ENCODE measurements around the gene HIVEP3.

Gene HIVEP3

DNA sequence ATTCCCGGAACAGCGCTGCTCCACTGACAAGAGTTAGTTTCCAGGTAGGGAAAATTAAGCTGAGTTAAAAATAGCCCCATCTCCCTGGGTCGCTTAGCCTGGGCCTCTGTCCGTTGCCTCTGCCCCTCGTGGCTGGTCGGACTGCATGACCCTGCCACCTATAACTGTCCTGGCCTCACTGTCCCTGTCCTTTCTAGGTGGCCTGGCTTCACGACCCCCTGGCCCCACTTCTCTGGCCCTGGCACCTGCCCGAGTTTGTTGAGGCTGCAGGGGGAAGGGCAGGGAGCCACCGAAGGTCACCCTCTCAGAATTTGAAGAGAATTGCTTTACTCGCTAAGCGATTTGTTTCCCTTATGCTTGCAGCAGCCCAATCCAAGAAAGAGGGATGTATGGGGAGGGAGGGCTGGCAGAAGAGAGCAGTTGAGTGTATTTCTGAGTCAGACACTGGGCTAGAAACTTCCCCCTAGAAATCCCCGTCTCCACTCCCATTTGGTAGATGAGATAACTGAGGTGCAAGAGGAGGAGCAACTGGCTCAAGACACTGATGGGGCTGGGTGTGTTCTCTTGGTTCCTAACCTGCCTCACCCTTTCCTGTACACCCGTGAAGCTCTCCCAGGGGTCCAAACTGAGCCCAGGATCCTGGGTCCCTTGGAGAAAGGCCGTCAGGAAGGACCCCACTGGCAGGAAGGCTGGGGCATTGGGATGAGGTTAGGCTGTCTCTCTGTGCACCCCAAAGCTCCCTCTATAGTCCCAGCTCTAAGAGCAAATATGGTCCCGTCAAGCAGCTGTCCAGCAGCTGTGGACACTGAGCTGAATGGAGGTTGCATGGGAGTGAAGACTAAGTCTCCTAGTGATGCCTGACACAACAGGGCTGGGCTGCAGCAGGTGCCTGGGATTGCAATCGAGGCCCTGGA is 431.3 kb downstream of the HIVEP3 start:
- no peak for DNase-seq (ENCODE audit: low read depth)
- TF ChIP-seq, protein P1, sequence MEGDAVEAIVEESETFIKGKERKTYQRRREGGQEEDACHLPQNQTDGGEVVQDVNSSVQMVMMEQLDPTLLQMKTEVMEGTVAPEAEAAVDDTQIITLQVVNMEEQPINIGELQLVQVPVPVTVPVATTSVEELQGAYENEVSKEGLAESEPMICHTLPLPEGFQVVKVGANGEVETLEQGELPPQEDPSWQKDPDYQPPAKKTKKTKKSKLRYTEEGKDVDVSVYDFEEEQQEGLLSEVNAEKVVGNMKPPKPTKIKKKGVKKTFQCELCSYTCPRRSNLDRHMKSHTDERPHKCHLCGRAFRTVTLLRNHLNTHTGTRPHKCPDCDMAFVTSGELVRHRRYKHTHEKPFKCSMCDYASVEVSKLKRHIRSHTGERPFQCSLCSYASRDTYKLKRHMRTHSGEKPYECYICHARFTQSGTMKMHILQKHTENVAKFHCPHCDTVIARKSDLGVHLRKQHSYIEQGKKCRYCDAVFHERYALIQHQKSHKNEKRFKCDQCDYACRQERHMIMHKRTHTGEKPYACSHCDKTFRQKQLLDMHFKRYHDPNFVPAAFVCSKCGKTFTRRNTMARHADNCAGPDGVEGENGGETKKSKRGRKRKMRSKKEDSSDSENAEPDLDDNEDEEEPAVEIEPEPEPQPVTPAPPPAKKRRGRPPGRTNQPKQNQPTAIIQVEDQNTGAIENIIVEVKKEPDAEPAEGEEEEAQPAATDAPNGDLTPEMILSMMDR (IDR thresholded peaks at IDR 0.05; ENCODE audit: insufficient read depth, low read depth, low read length, missing control alignments), result no peak
- no peak overlapping the region for H3K4me3 ChIP-seq (ENCODE audit: low read length)

DNA sequence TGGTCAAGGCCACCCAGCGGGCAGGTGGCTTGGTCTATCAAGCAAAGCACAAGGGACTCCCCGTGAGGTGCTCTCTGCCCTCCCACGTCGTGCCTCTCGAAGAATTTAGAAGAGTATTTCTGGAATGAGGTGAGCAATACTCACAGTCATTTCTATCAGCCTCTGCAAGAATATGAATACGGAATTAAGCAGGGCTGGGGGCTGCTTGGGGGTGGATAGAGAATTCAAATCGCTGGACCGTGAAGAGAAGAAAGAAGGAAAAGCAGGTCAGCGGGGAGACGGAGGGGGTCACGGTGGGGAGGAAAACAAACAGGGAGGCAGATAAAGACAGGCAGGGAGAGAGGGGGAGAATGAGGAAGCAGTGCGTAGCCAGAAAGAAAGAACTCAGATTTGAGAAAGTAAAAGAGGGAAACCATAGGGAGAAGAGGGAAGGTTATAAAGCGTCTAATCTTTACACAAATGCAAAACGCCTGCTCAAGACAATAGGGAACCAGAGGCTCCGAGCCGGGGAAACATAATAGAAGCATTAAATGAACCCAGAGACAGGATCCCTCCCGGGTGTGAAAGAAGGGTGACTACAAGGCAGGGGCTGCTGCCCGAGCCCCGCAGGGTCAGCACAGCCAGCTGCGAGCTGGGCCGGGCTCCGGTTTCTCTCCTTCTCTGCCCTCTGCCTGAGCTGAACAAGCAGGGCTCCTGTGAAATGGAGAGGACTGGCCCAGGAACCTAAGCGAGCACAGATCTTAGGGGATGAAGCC is 432.2 kb downstream of the HIVEP3 start:
- no peak for DNase-seq (ENCODE audit: low read depth)
- TF ChIP-seq, protein P1 (IDR thresholded peaks at IDR 0.05; ENCODE audit: insufficient read depth, low read depth, low read length, missing control alignments), result no peak

GRCh38 chr1:41486053-41486370 is 432.7 kb downstream of the HIVEP3 start:
- TF ChIP-seq, protein P1 (IDR thresholded peaks at IDR 0.05; ENCODE audit: insufficient read depth, low read depth, low read length, missing control alignments), result no peak

More for the DNA sequence above, 432.2 kb downstream of the HIVEP3 start:
- no peak overlapping the region for H3K4me3 ChIP-seq (ENCODE audit: low read length)

DNA sequence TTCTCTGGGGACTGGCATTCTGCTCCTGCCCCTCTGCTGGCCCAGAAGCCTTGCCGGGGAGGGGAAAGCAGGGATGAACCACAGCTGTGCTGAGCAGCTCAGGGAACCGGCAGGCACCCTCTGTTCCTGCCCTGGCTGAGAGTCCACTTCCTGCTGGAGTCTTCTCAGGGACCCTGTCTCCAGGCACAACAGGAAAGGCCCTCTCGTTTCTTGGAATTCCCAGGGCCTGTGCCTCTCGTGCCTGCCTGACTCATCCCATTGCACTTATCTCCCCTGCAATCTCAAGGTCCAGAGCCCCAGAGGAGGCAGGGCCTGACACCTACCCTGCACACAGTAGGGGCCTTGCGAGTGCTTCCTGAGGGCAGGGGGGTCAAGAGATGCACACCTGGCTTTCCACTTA is 433.1 kb downstream of the HIVEP3 start:
- TF ChIP-seq, protein P1 (IDR thresholded peaks at IDR 0.05; ENCODE audit: insufficient read depth, low read depth, low read length, missing control alignments), result no peak
- H3K4me3 ChIP-seq (ENCODE audit: low read length), result no peak overlapping the region
- DNase-seq (ENCODE audit: low read depth), result peak; percentile 50

More at GRCh38 chr1:41486053-41486370, 432.7 kb downstream of the HIVEP3 start:
- DNase-seq (ENCODE audit: low read depth), result no peak
- no peak overlapping the region for H3K4me3 ChIP-seq (ENCODE audit: low read length)

DNA sequence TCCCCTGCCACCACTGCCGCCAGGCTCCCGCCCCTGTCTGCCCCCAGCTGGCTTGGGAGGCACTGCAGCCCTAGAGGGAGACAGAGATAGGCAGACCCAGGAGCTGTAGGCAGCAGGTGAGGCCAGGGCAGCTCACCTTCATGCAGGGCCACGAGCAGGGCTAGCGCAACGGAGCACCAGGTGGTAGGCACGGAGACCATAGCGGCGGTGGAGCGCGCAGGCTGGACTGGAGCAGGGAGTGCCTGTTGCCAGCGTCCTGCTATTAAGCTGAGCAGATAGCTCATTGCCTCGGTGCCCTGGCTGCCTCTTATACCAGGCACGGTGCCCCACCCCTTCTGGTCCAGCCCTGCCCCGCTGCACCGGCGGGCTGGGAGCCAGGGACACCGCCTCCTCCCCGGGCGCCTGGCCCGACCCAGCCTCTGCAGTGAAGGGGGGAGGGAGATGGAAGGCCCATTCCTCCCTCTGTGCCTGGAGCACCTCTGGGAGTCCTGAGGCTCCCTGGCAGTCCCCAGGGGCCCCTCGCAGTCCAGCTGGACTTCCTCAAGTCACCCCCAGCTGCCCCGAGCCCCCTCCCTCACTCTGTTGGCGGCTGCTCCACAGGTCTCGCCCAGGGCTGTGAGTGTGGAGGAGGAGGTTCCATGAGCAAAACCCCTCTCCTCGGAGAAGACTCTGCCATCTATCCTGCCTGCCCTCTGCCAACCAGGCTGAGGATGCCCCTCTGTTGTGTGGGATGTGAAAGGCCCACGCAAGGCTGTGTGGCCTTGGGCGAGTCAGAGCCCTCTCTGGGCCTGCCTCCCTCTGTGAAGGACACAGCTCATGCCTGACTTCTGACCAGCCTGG is 434.1 kb downstream of the HIVEP3 start, which contains the start of gene EDN2:
TSS of gene EDN2 (minus strand) at position 282 of the 840 bp plus-strand sequence. CDS start at position 200, 82 bp downstream.
- peak within 1 kb of the TSS; percentile 55 for H3K4me3 ChIP-seq (ENCODE audit: low read length)
- peak; percentile 71 for DNase-seq (ENCODE audit: low read depth)
- TF ChIP-seq, protein P1 (IDR thresholded peaks at IDR 0.05; ENCODE audit: insufficient read depth, low read depth, low read length, missing control alignments), result peak; percentile 36

GRCh38 chr1:41483960-41484401 is 434.7 kb downstream of the HIVEP3 start:
- DNase-seq (ENCODE audit: low read depth), result no peak

More at GRCh38 chr1:41483960-41484401, 434.7 kb downstream of the HIVEP3 start:
- TF ChIP-seq, protein P1 (IDR thresholded peaks at IDR 0.05; ENCODE audit: insufficient read depth, low read depth, low read length, missing control alignments), result no peak
- H3K4me3 ChIP-seq (ENCODE audit: low read length), result peak overlapping the region; percentile 55

Measured in epithelial cell of esophagus (primary cell).